DMS79 (cell line): ENCODE data around the gene REXO5.
"Not testable (repeated sequence)": the region's sequence is repeated elsewhere in the genome, so short reads cannot be mapped to it uniquely, and the experiment has no call there.

ENCODE experiments used
- DNase-seq: peaks from one replicate; lab custom pipeline; 2025; lab: John Stamatoyannopoulos, UW

REXO5 gene

GRCh38 chr16:20850981-20851380 is 44.7 kb downstream of the REXO5 start:
- no peak for DNase-seq

GRCh38 chr16:20851601-20852000 is 45.3 kb downstream of the REXO5 start:
- DNase-seq = no peak

GRCh38 chr16:20853143-20853542 is 46.8 kb downstream of the REXO5 start:
- DNase-seq = no peak

- DNase-seq = no peak
Observed at GRCh38 chr16:20853981-20854620, 47.8 kb downstream of the REXO5 start.

GRCh38 chr16:20854963-20855362 is 48.6 kb downstream of the REXO5 start:
- DNase-seq = no peak

GRCh38 chr16:20857281-20857680 is 51.0 kb downstream of the REXO5 start:
- DNase-seq = no peak

- DNase-seq = no peak
Observed at GRCh38 chr16:20859229-20859628, 52.9 kb downstream of the REXO5 start.

- DNase-seq = no peak
Observed at GRCh38 chr16:20859699-20860098, 53.4 kb downstream of the REXO5 start.

- DNase-seq = no peak
Observed at GRCh38 chr16:20860361-20860760, 54.0 kb downstream of the REXO5 start.

- DNase-seq = not testable (repeated sequence)
Observed at GRCh38 chr16:20860995-20861394, 54.7 kb downstream of the REXO5 start.

GRCh38 chr16:20862162-20862960 is 56.0 kb downstream of the REXO5 start:
- DNase-seq = no peak

GRCh38 chr16:20864376-20864775 is 58.0 kb downstream of the REXO5 start:
- not testable (repeated sequence) for DNase-seq

GRCh38 chr16:20865420-20866131 is 59.2 kb downstream of the REXO5 start:
- DNase-seq = no peak

GRCh38 chr16:20866145-20866772 is 59.9 kb downstream of the REXO5 start:
- DNase-seq = no peak

- no peak for DNase-seq
Observed at GRCh38 chr16:20866801-20867200, 60.5 kb downstream of the REXO5 start.

- DNase-seq = no peak
Observed at GRCh38 chr16:20867585-20867984, 61.3 kb downstream of the REXO5 start.

- no peak for DNase-seq
Observed at GRCh38 chr16:20868890-20869289, 62.6 kb downstream of the REXO5 start.

- DNase-seq = no peak
Observed at GRCh38 chr16:20870122-20870820, 63.9 kb downstream of the REXO5 start.

GRCh38 chr16:20871258-20871657 is 64.9 kb downstream of the REXO5 start:
- DNase-seq = no peak

GRCh38 chr16:20871941-20872815 is 65.9 kb downstream of the REXO5 start:
- DNase-seq = no peak

GRCh38 chr16:20873331-20873730 is 67.0 kb downstream of the REXO5 start:
- no peak for DNase-seq
